HG02642 (cell line): ENCODE results near the gene MDM1.

Experiments
- ATAC-seq: cut with Tn5 transposase; IDR thresholded peaks from one replicate; pipeline ENCODE4 v1.9.1; 2021; ENCODE audit warnings: mild to moderate bottlenecking; ENCODE audit not compliant: unreplicated experiment, poor library complexity

The MDM1 gene

GRCh38 chr12:68356986-68357385 lies 24.8 kb upstream of the MDM1 start:
- ATAC-seq: no peak

GRCh38 chr12:68356060-68356695 lies 24.0 kb upstream of the MDM1 start:
- no peak for ATAC-seq

GRCh38 chr12:68354977-68355541 lies 22.9 kb upstream of the MDM1 start:
- ATAC-seq: no peak

GRCh38 chr12:68352067-68352466 lies 19.9 kb upstream of the MDM1 start:
- ATAC-seq: no peak

GRCh38 chr12:68350753-68351152 lies 18.6 kb upstream of the MDM1 start:
- no peak for ATAC-seq

GRCh38 chr12:68349921-68350606 lies 17.9 kb upstream of the MDM1 start:
- ATAC-seq: no peak

- no peak for ATAC-seq
These were observed 17.1 kb upstream of the MDM1 start for GRCh38 chr12:68349220-68349621.

- ATAC-seq: no peak
These were observed 16.3 kb upstream of the MDM1 start for GRCh38 chr12:68348419-68348818.

GRCh38 chr12:68345763-68346162 lies 13.6 kb upstream of the MDM1 start:
- no peak for ATAC-seq

- no peak for ATAC-seq
These were observed 12.0 kb upstream of the MDM1 start for GRCh38 chr12:68344126-68344525.

- no peak for ATAC-seq
These were observed 10.8 kb upstream of the MDM1 start for GRCh38 chr12:68342966-68343365.

- no peak for ATAC-seq
These were observed 9.7 kb upstream of the MDM1 start for GRCh38 chr12:68341822-68342221.

GRCh38 chr12:68340404-68341270 lies 8.5 kb upstream of the MDM1 start:
- ATAC-seq: no peak

GRCh38 chr12:68336889-68337303 lies 4.7 kb upstream of the MDM1 start:
- ATAC-seq: no peak

GRCh38 chr12:68335462-68335861 lies 3.3 kb upstream of the MDM1 start:
- no peak for ATAC-seq

- no peak for ATAC-seq
These were observed 2.0 kb upstream of the MDM1 start for GRCh38 chr12:68334132-68334531.

GRCh38 chr12:68332728-68333630 lies 817 bp upstream of the MDM1 start:
- ATAC-seq: no peak

GRCh38 chr12:68331500-68331868 lies 678 bp downstream of the MDM1 start:
- ATAC-seq: no peak

- no peak for ATAC-seq
These were observed 4.3 kb downstream of the MDM1 start for GRCh38 chr12:68327896-68328295.

GRCh38 chr12:68326716-68327115 lies 5.4 kb downstream of the MDM1 start:
- ATAC-seq: no peak
